HFFc6 (cell line): ENCODE results near the gene RNF25. TPM values are rescaled to one million over a fixed set of nuclear protein-coding genes. Genes with fewer than 3 reads are reported as not detected.
"Not testable (repeated sequence)": the region's sequence is repeated elsewhere in the genome, so short reads cannot be mapped to it uniquely, and the experiment has no call there.

Experiments
- DNase-seq: peaks from one replicate; pipeline ENCODE4 v3.0.0-alpha.2; 2018
- H3K27ac Mint-ChIP-seq: 2 replicates; pipeline ENCODE4 v1.8.0; 2020; ENCODE audit warnings: mild to moderate bottlenecking, mixed read lengths
- H3K27me3 Mint-ChIP-seq: 2 replicates; pipeline ENCODE4 v1.8.0; 2021; ENCODE audit warnings: mild to moderate bottlenecking, moderate library complexity, mixed read lengths; ENCODE audit not compliant: insufficient read depth
- H3K36me3 Mint-ChIP-seq: 2 replicates; pipeline ENCODE4 v1.8.0; 2021; ENCODE audit warnings: low read depth, mixed read lengths
- H3K4me1 Mint-ChIP-seq: 2 replicates; pipeline ENCODE4 v1.8.0; 2020; ENCODE audit warnings: low read depth, mixed read lengths
- H3K4me3 Mint-ChIP-seq: 2 replicates; pipeline ENCODE4 v1.8.0; 2020; ENCODE audit warnings: mild to moderate bottlenecking, moderate library complexity, mixed read lengths
- H3K9me3 Mint-ChIP-seq: 2 replicates; pipeline ENCODE4 v1.8.0; 2020; ENCODE audit warnings: mild to moderate bottlenecking, mixed read lengths
- CTCF ChIP-seq: fragments of 200-600 bp; sonication (generic); IDR thresholded peaks from 2 replicates; pipeline ENCODE4 v1.5.0; 2021; ENCODE audit warnings: antibody characterized with exemption, mild to moderate bottlenecking
- total RNA-seq, 6 experiments: library from RNA; stranded (reverse); fragmentation: NEBNext Ultra II Directional; extraction: Animal tissue kit (Norgen Biotek cat#: 25700); gene quantifications; 2 replicates in 1 of 6; 3 replicates in 5 of 6; pipeline ENCODE4 v1.2.3, GENCODE V29; 2021

RNF25 gene
- total RNA-seq, 6 experiments from 2014 or later = 32.7 to 47.9 (median 39.2) TPM

GRCh38 chr2:218701806-218702205, 30.0 kb upstream of the RNF25 start:
- H3K9me3 Mint-ChIP-seq = no peaks in the 10 kb centered on the region

GRCh38 chr2:218698885-218699284, 27.1 kb upstream of the RNF25 start:
- Mint-ChIP-seq H3K4me1 (peaks cover 11% of the 10 kb centered on the region; the same call in 1 of the 2 replicates), H3K36me3 (peaks cover 12% of the 10 kb centered on the region), H3K9me3 (no peaks in the 10 kb centered on the region), H3K27ac (no peak overlapping the region), H3K4me3 (no peak overlapping the region), H3K27me3 (no peaks in the 10 kb centered on the region)
- no peak for DNase-seq
- TF ChIP-seq CTCF = no peak

More at GRCh38 chr2:218701806-218702205, 30.0 kb upstream of the RNF25 start:
- Mint-ChIP-seq H3K4me3 (no peak overlapping the region), H3K27ac (no peak overlapping the region), H3K27me3 (no peaks in the 10 kb centered on the region), H3K36me3 (peaks cover 10% of the 10 kb centered on the region; the same call in 1 of the 2 replicates), H3K4me1 (peaks cover 7% of the 10 kb centered on the region)
- TF ChIP-seq CTCF = no peak
- DNase-seq = no peak

GRCh38 chr2:218694405-218695145, 22.8 kb upstream of the RNF25 start:
- peak; percentile 12 for DNase-seq
- Mint-ChIP-seq H3K27me3 (no peaks in the 10 kb centered on the region), H3K27ac (0 out of 2 replicates have a peak overlapping the region, but pooled peaks have one; percentile 6), H3K36me3 (peaks cover 15% of the 10 kb centered on the region), H3K9me3 (no peaks in the 10 kb centered on the region), H3K4me1 (peaks cover 33% of the 10 kb centered on the region), H3K4me3 (no peak overlapping the region)
- TF ChIP-seq CTCF = no peak

- peak; percentile 65 for DNase-seq
- Mint-ChIP-seq H3K36me3 (peaks cover 11% of the 10 kb centered on the region; the same call in 1 of the 2 replicates), H3K4me1 (peaks cover 43% of the 10 kb centered on the region), H3K9me3 (no peaks in the 10 kb centered on the region), H3K4me3 (no peak overlapping the region), H3K27ac (peak overlapping the region; percentile 62), H3K27me3 (no peaks in the 10 kb centered on the region)
- TF ChIP-seq CTCF = no peak
These were observed 19.4 kb upstream of the RNF25 start for GRCh38 chr2:218691234-218691633.

- H3K36me3 Mint-ChIP-seq = peaks cover 11% of the 10 kb centered on the region; the same call in 1 of the 2 replicates
- DNase-seq = peak; percentile 80
- not testable (repeated sequence) for H3K4me3 Mint-ChIP-seq
These were observed 15.7 kb upstream of the RNF25 start for GRCh38 chr2:218687400-218688060.

More at GRCh38 chr2:218687400-218688060, 15.7 kb upstream of the RNF25 start:
- H3K27me3 Mint-ChIP-seq, H3K9me3 Mint-ChIP-seq, H3K27ac Mint-ChIP-seq: not testable (repeated sequence)
- peak; percentile 87 for TF ChIP-seq CTCF
- H3K4me1 Mint-ChIP-seq = peaks cover 31% of the 10 kb centered on the region
